ENCODE data around the gene CA10. TPM values are rescaled to one million over a fixed set of nuclear protein-coding genes. Genes with fewer than 3 reads are reported as not detected.

The CA10 gene
- polyA plus RNA-seq (ENCODE audit: insufficient read length in 4 of 4): 10 to 100 TPM in 3 of 4 donors, 1 to 10 TPM in 1; 8.4 to 17.2 (median 10.2) TPM

- no peak for DNase-seq (ENCODE audit: low read depth in 4 of 4, low spot score in 2 of 4)
Measured at GRCh38 chr17:52158450-52159042, at the start of gene CA10. Gene CA10 (minus strand): TSS chr17:52158714.

GRCh38 chr17:52207796-52208195 is 49.3 kb upstream of the CA10 start:
- DNase-seq (ENCODE audit: low read depth in 4 of 4, low spot score in 2 of 4): no peak

- no peak for DNase-seq (ENCODE audit: low read depth in 4 of 4, low spot score in 2 of 4)
Measured at GRCh38 chr17:52202520-52203080, 44.1 kb upstream of the CA10 start.

- DNase-seq (ENCODE audit: low read depth in 4 of 4, low spot score in 2 of 4): no peak
Measured at GRCh38 chr17:52201767-52202519, 43.4 kb upstream of the CA10 start.

- DNase-seq (ENCODE audit: low read depth in 4 of 4, low spot score in 2 of 4): no peak
Measured at GRCh38 chr17:52191491-52191890, 33.0 kb upstream of the CA10 start.

- DNase-seq (ENCODE audit: low read depth in 4 of 4, low spot score in 2 of 4): no peak
Measured at GRCh38 chr17:52181782-52182181, 23.3 kb upstream of the CA10 start.

- DNase-seq (ENCODE audit: low read depth in 4 of 4, low spot score in 2 of 4): no peak
Measured at GRCh38 chr17:52178012-52178411, 19.5 kb upstream of the CA10 start.

- DNase-seq (ENCODE audit: low read depth in 4 of 4, low spot score in 2 of 4): no peak
Measured at GRCh38 chr17:52170963-52171572, 12.6 kb upstream of the CA10 start.

GRCh38 chr17:52160136-52160567 is 1.6 kb upstream of the CA10 start:
- DNase-seq (ENCODE audit: low read depth in 4 of 4, low spot score in 2 of 4): no peak

GRCh38 chr17:52159246-52160135 is 977 bp upstream of the CA10 start:
- DNase-seq (ENCODE audit: low read depth in 4 of 4, low spot score in 2 of 4): no peak

- no peak for DNase-seq (ENCODE audit: low read depth in 4 of 4, low spot score in 2 of 4)
Measured at GRCh38 chr17:52157603-52158449, 688 bp downstream of the CA10 start.

- DNase-seq (ENCODE audit: low read depth in 4 of 4, low spot score in 2 of 4): no peak
Measured at GRCh38 chr17:52156576-52157570, 1.6 kb downstream of the CA10 start.

GRCh38 chr17:52155301-52155700 is 3.2 kb downstream of the CA10 start:
- no peak for DNase-seq (ENCODE audit: low read depth in 4 of 4, low spot score in 2 of 4)

GRCh38 chr17:52154466-52154865 is 4.0 kb downstream of the CA10 start:
- no peak for DNase-seq (ENCODE audit: low read depth in 4 of 4, low spot score in 2 of 4)

GRCh38 chr17:52150935-52151334 is 7.6 kb downstream of the CA10 start:
- no peak for DNase-seq (ENCODE audit: low read depth in 4 of 4, low spot score in 2 of 4)

- DNase-seq (ENCODE audit: low read depth in 4 of 4, low spot score in 2 of 4): no peak
Measured at GRCh38 chr17:52149626-52150025, 8.9 kb downstream of the CA10 start.

- DNase-seq (ENCODE audit: low read depth in 4 of 4, low spot score in 2 of 4): no peak
Measured at GRCh38 chr17:52148969-52149351, 9.6 kb downstream of the CA10 start.

- DNase-seq (ENCODE audit: low read depth in 4 of 4, low spot score in 2 of 4): no peak
Measured at GRCh38 chr17:52148288-52148968, 10.1 kb downstream of the CA10 start.

Data from left renal cortex interstitium (tissue), 4 donors.